T-cell (primary cell): Measurements from ENCODE around the gene SLC8B1. TPM values are rescaled to one million over a fixed set of nuclear protein-coding genes. Genes with fewer than 3 reads are reported as not detected.

Experiments
- ATAC-seq, 4 experiments: fragments of 200-7000 bp in 3 of 4; fragments of 150-1000 bp in 1 of 4; cut with Tn5 transposase; replicated peaks in 1 of 4; 1 replicate in 3 of 4; 2 replicates in 1 of 4; pipeline ENCODE4 v1.10.0; 2021; ENCODE audit warnings: moderate library complexity in 3 of 4, mild to moderate bottlenecking in 2 of 4, moderate number of reproducible peaks in 1 of 4
- CTCF ChIA-PET, 2 donors: fragments of 300-600 bp; sonication (Branson Sonifier 250); formaldehyde crosslinking; loops; one replicate each; lab custom pipeline; 2022; ENCODE audit warnings: antibody characterized with exemption in 2 of 2; lab: Charles Lee
- POLR2A ChIA-PET, 2 donors: fragments of 300-600 bp; sonication (Branson Sonifier 250); formaldehyde crosslinking; loops; one replicate each; lab custom pipeline; 2022; ENCODE audit warnings: antibody characterized with exemption in 2 of 2; lab: Charles Lee
- DNase-seq, 35 experiments: peaks; one replicate each; pipeline versions ENCODE4 v3.0.0 to v3.0.0-alpha.2; 2013 to 2023
- H3K27ac ChIP-seq: one replicate; pipeline ENCODE4 v1.5.1; 2013; ENCODE audit warnings: low read length
- H3K27me3 ChIP-seq, 2 experiments: replicated peaks in 1 of 2; 1 replicate in 1 of 2; 2 replicates in 1 of 2; pipeline versions ENCODE4 v1.6.1 to v1.7.0; 2013; ENCODE audit warnings: low read length in 1 of 2, mixed read lengths in 1 of 2; ENCODE audit not compliant: control insufficient read depth in 2 of 2, insufficient read depth in 2 of 2; ENCODE audit errors: extremely low read depth in 1 of 2
- H3K36me3 ChIP-seq, 2 donors: 1 replicate in 1 of 2; 2 replicates in 1 of 2; pipeline versions ENCODE4 v1.6.1 to v1.7.0; 2013; ENCODE audit warnings: low read length in 1 of 2; ENCODE audit not compliant: control insufficient read depth in 2 of 2, insufficient read depth in 1 of 2; ENCODE audit errors: extremely low read depth in 1 of 2
- H3K4me1 ChIP-seq, 2 experiments: 1 replicate in 1 of 2; 2 replicates in 1 of 2; pipeline versions ENCODE4 v1.6.1 to v1.7.0; 2013; ENCODE audit warnings: low read length in 2 of 2, mixed read lengths in 1 of 2; ENCODE audit not compliant: insufficient read depth in 2 of 2, control insufficient read depth in 1 of 2; ENCODE audit errors: extremely low read depth in 1 of 2
- H3K4me3 ChIP-seq, 2 donors: 1 replicate in 1 of 2; 2 replicates in 1 of 2; pipeline versions ENCODE4 v1.5.1 to v1.7.0; 2013; ENCODE audit warnings: mild to moderate bottlenecking in 2 of 2, low read length in 1 of 2, moderate library complexity in 1 of 2; ENCODE audit not compliant: control insufficient read depth in 1 of 2; ENCODE audit errors: extremely low read depth in 1 of 2
- H3K9me3 ChIP-seq: 2 replicates; pipeline ENCODE4 v1.7.0; 2013
- H3K27ac Mint-ChIP-seq, 2 donors: one replicate each; pipeline ENCODE4 v1.8.0; 2020 to 2021; ENCODE audit warnings: mild to moderate bottlenecking in 2 of 2, mixed read lengths in 2 of 2
- H3K27me3 Mint-ChIP-seq, 2 donors: one replicate each; pipeline ENCODE4 v1.8.0; 2021 to 2022; ENCODE audit warnings: mixed read lengths in 2 of 2
- H3K36me3 Mint-ChIP-seq: one replicate; pipeline ENCODE4 v1.8.0; 2021; ENCODE audit warnings: mixed read lengths
- H3K4me1 Mint-ChIP-seq, 3 donors: one replicate each; pipeline ENCODE4 v1.8.0; 2020 to 2022; ENCODE audit warnings: mixed read lengths in 3 of 3, mild to moderate bottlenecking in 1 of 3
- H3K4me3 Mint-ChIP-seq, 3 donors: one replicate each; pipeline ENCODE4 v1.8.0; 2020 to 2022; ENCODE audit warnings: mild to moderate bottlenecking in 3 of 3, mixed read lengths in 3 of 3, moderate library complexity in 3 of 3
- H3K9me3 Mint-ChIP-seq, 3 donors: one replicate each; pipeline ENCODE4 v1.8.0; 2020 to 2022; ENCODE audit warnings: mixed read lengths in 3 of 3
- WGBS: methylation state at CpG from one replicate; pipeline ENCODE4 v1.1.5; 2013; ENCODE audit warnings: missing lambda C conversion rate; ENCODE audit not compliant: insufficient coverage; 5-methylcytosine and 5-hydroxymethylcytosine counted together
- total RNA-seq, 35 experiments: library from RNA in 6 of 35; stranded (reverse) in 6 of 35; fragments of 120-200 nt in 1 of 35; gene quantifications; one replicate each; pipeline versions ENCODE4 v1.2.1 to v1.2.4 and lab custom pipeline; 2013 to 2026

The SLC8B1 gene
- total RNA-seq, 5 donors from 2014 or later (not counting 1 experiment from before 2014, with no cell fraction given) = 76.7 to 120 (median 102) TPM

GRCh38 chr12:113347107-113347506 lies 12.2 kb upstream of the SLC8B1 start:
- no CpG with 5 or more reads among the region's 3 CpGs for WGBS
- Mint-ChIP-seq H3K9me3 (no peaks in the 10 kb centered on the region), H3K4me1 (no peaks in the 10 kb centered on the region), H3K4me3 (no peak overlapping the region), H3K36me3 (no peaks in the 10 kb centered on the region), H3K27ac (no peak overlapping the region), H3K27me3 (peaks cover 3 to 8% of the 10 kb centered on the region in 2 donors)
- no peaks in the 10 kb centered on the region for H3K4me1 ChIP-seq
- no peak overlapping the region for H3K27ac ChIP-seq
- DNase-seq (no peak), ATAC-seq (no peak)
- no peaks in the 10 kb centered on the region for H3K9me3 ChIP-seq
- POLR2A ChIA-PET = no interaction called here
- H3K4me3 ChIP-seq = no peak overlapping the region
- H3K36me3 ChIP-seq = no peaks in the 10 kb centered on the region
- peaks cover 0 to 12% of the 10 kb centered on the region in 2 experiments for H3K27me3 ChIP-seq
- CTCF ChIA-PET = interaction anchor here in 1 of 2 donors (0.8 kb wide), 1 partner anchor 11 kb away, joined by 3 read pairs; no protein-coding TSS in a partner anchor

- Mint-ChIP-seq H3K27me3 (peaks cover 3 to 8% of the 10 kb centered on the region in 2 donors), H3K27ac (no peak overlapping the region), H3K36me3 (no peaks in the 10 kb centered on the region), H3K4me1 (no peaks in the 10 kb centered on the region), H3K9me3 (no peaks in the 10 kb centered on the region), H3K4me3 (no peak overlapping the region)
- CTCF ChIA-PET = no interaction called here
- Histone ChIP-seq H3K4me1 (no peaks in the 10 kb centered on the region), H3K27ac (no peak overlapping the region), H3K4me3 (no peak overlapping the region), H3K36me3 (no peaks in the 10 kb centered on the region), H3K9me3 (no peaks in the 10 kb centered on the region), H3K27me3 (peaks cover 0 to 12% of the 10 kb centered on the region in 2 experiments)
- WGBS = 89% methylated on average over 1 of the region's 5 CpGs
- POLR2A ChIA-PET = no interaction called here
- ATAC-seq (no peak), DNase-seq (no peak)
Measured at GRCh38 chr12:113346353-113346752, 11.4 kb upstream of the SLC8B1 start.

- Mint-ChIP-seq H3K27ac (no peak overlapping the region), H3K4me1 (no peaks in the 10 kb centered on the region), H3K4me3 (no peak overlapping the region), H3K9me3 (no peaks in the 10 kb centered on the region), H3K27me3 (peaks cover 3 to 8% of the 10 kb centered on the region in 2 donors), H3K36me3 (no peaks in the 10 kb centered on the region)
- Histone ChIP-seq H3K27ac (no peak overlapping the region), H3K4me3 (no peak overlapping the region), H3K27me3 (peaks cover 0 to 12% of the 10 kb centered on the region in 2 experiments), H3K36me3 (no peaks in the 10 kb centered on the region), H3K4me1 (no peaks in the 10 kb centered on the region), H3K9me3 (no peaks in the 10 kb centered on the region)
- 100% methylated on average over 3 of the region's 6 CpGs for WGBS
- CTCF ChIA-PET = no interaction called here
- ATAC-seq = no peak
- DNase-seq = no peak
- POLR2A ChIA-PET = interaction anchor here in 1 of 2 donors (0.7 kb wide), 1 partner anchor 9 kb away, joined by 3 read pairs; no protein-coding TSS in a partner anchor
Measured at GRCh38 chr12:113345318-113345717, 10.4 kb upstream of the SLC8B1 start.

GRCh38 chr12:113341535-113341934 lies 6.6 kb upstream of the SLC8B1 start:
- ATAC-seq = no peak
- WGBS = 100% methylated on average over 2 of the region's 6 CpGs
- Histone ChIP-seq H3K27me3 (peaks cover 0 to 10% of the 10 kb centered on the region in 2 experiments), H3K27ac (no peak overlapping the region), H3K9me3 (no peaks in the 10 kb centered on the region), H3K4me3 (no peak overlapping the region), H3K4me1 (no peaks in the 10 kb centered on the region), H3K36me3 (no peaks in the 10 kb centered on the region)
- Mint-ChIP-seq H3K4me3 (no peak overlapping the region), H3K36me3 (no peaks in the 10 kb centered on the region), H3K9me3 (no peaks in the 10 kb centered on the region), H3K27ac (no peak overlapping the region), H3K27me3 (peaks cover 0 to 4% of the 10 kb centered on the region in 2 donors), H3K4me1 (peaks cover 0 to 2% (median 0%) of the 10 kb centered on the region in 3 donors)
- CTCF ChIA-PET = no interaction called here
- POLR2A ChIA-PET = no interaction called here
- no peak for DNase-seq

GRCh38 chr12:113340061-113340460 lies 5.2 kb upstream of the SLC8B1 start:
- 100% methylated on average over 3 of the region's 3 CpGs for WGBS
- Mint-ChIP-seq H3K4me1 (peaks cover 6 to 7% (median 7%) of the 10 kb centered on the region in 3 donors), H3K4me3 (no peak overlapping the region), H3K36me3 (no peaks in the 10 kb centered on the region), H3K27ac (no peak overlapping the region), H3K9me3 (no peaks in the 10 kb centered on the region), H3K27me3 (peaks cover 0 to 4% of the 10 kb centered on the region in 2 donors)
- ChIA-PET CTCF (no interaction called here), POLR2A (no interaction called here)
- DNase-seq = no peak
- no peak overlapping the region for H3K4me3 ChIP-seq
- no peaks in the 10 kb centered on the region for H3K36me3 ChIP-seq
- H3K27me3 ChIP-seq = peaks cover 0 to 10% of the 10 kb centered on the region in 2 experiments
- peaks cover 3 to 6% of the 10 kb centered on the region in 2 experiments for H3K4me1 ChIP-seq
- H3K27ac ChIP-seq = no peak overlapping the region
- ATAC-seq = no peak
- H3K9me3 ChIP-seq = no peaks in the 10 kb centered on the region

GRCh38 chr12:113339540-113339939 lies 4.6 kb upstream of the SLC8B1 start:
- peaks cover 0 to 4% of the 10 kb centered on the region in 2 donors for H3K27me3 Mint-ChIP-seq
- CTCF ChIA-PET = interaction anchor here in 1 of 2 donors (0.7 kb wide), 1 partner anchor 37 kb away, joined by 6 read pairs; no protein-coding TSS in a partner anchor
- H3K4me1 ChIP-seq = peaks cover 3 to 6% of the 10 kb centered on the region in 2 experiments
- H3K4me3 ChIP-seq = no peak overlapping the region
- no peaks in the 10 kb centered on the region for H3K36me3 Mint-ChIP-seq
- DNase-seq (no peak), ATAC-seq (no peak)
- H3K36me3 ChIP-seq = no peaks in the 10 kb centered on the region
- H3K4me3 Mint-ChIP-seq = no peak overlapping the region
- H3K4me1 Mint-ChIP-seq = peaks cover 7 to 9% (median 9%) of the 10 kb centered on the region in 3 donors
- no peaks in the 10 kb centered on the region for H3K9me3 ChIP-seq
- H3K9me3 Mint-ChIP-seq = no peaks in the 10 kb centered on the region
- peaks cover 0 to 10% of the 10 kb centered on the region in 2 experiments for H3K27me3 ChIP-seq
- H3K27ac Mint-ChIP-seq = no peak overlapping the region
- H3K27ac ChIP-seq = no peak overlapping the region
- no CpG with 5 or more reads among the region's 5 CpGs for WGBS
- POLR2A ChIA-PET = no interaction called here
